GM19239 (cell line): Measurements from ENCODE around the gene RPS5.
"Not testable (repeated sequence)": the region's sequence is repeated elsewhere in the genome, so short reads cannot be mapped to it uniquely, and the experiment has no call there.

Experiments used
- DNase-seq: peaks from one replicate; pipeline ENCODE4 v3.0.0; 2011; ENCODE audit warnings: low spot score; ENCODE audit not compliant: insufficient read length
- FAIRE-seq: peaks from 2 replicates; lab custom pipeline; 2011; peaks lifted over from hg19 to GRCh38; lab: Jason Lieb, UNC

The RPS5 gene

GRCh38 chr19:58400916-58401839 lies 14.1 kb downstream of the RPS5 start:
- FAIRE-seq (peak; percentile 98), DNase-seq (peak; percentile 100)

GRCh38 chr19:58401840-58402421 lies 14.9 kb downstream of the RPS5 start:
- FAIRE-seq (no peak), DNase-seq (no peak)

GRCh38 chr19:58403920-58404478 lies 16.9 kb downstream of the RPS5 start:
- not testable (repeated sequence) for FAIRE-seq, DNase-seq

- no peak for DNase-seq
Observed at GRCh38 chr19:58406818-58407657, 20.0 kb downstream of the RPS5 start.

GRCh38 chr19:58407658-58408151 lies 20.6 kb downstream of the RPS5 start:
- FAIRE-seq (no peak), DNase-seq (no peak)

More at GRCh38 chr19:58406818-58407657, 20.0 kb downstream of the RPS5 start:
- FAIRE-seq: no peak

GRCh38 chr19:58408152-58409009 lies 21.3 kb downstream of the RPS5 start, which contains the start of gene ZNF584:
ZNF584 (plus strand) TSS chr19:58408649; CDS start chr19:58409148, 499 bp downstream.
- FAIRE-seq (peak; percentile 91), DNase-seq (peak; percentile 97)

GRCh38 chr19:58409010-58409790 lies 22.1 kb downstream of the RPS5 start:
- DNase-seq (no peak), FAIRE-seq (no peak)

GRCh38 chr19:58416604-58417003 lies 29.5 kb downstream of the RPS5 start:
- no peak for DNase-seq
- FAIRE-seq: no peak

GRCh38 chr19:58417071-58417470 lies 30.0 kb downstream of the RPS5 start:
- DNase-seq (no peak), FAIRE-seq (no peak)

GRCh38 chr19:58428617-58429016 lies 41.5 kb downstream of the RPS5 start:
- no peak for DNase-seq
- no peak for FAIRE-seq

- DNase-seq (no peak), FAIRE-seq (no peak)
Observed at GRCh38 chr19:58429745-58430144, 42.7 kb downstream of the RPS5 start.

- FAIRE-seq (no peak), DNase-seq (no peak)
Observed at GRCh38 chr19:58434217-58434616, 47.1 kb downstream of the RPS5 start.

- DNase-seq (peak; percentile 95), FAIRE-seq (peak; percentile 100)
Observed at GRCh38 chr19:58439576-58440554, 52.8 kb downstream of the RPS5 start, which contains the start of gene ZNF132. ZNF132 (minus strand) TSS chr19:58440153; CDS start chr19:58439821, 332 bp downstream.

- FAIRE-seq: no peak
Observed at GRCh38 chr19:58440556-58440955, 53.5 kb downstream of the RPS5 start.

GRCh38 chr19:58442986-58443385 lies 55.9 kb downstream of the RPS5 start:
- not testable (repeated sequence) for FAIRE-seq, DNase-seq

More at GRCh38 chr19:58440556-58440955, 53.5 kb downstream of the RPS5 start:
- no peak for DNase-seq
